Type B pancreatic cell (in vitro differentiated cells): ENCODE measurements around the gene GAB1. TPM values are rescaled to one million over a fixed set of nuclear protein-coding genes. Genes with fewer than 3 reads are reported as not detected.

Experiments
- DNase-seq: peaks from one replicate; pipeline ENCODE4 v3.0.0; 2021; ENCODE audit warnings: mixed read lengths; ENCODE audit not compliant: unreplicated experiment; ENCODE audit errors: extremely low spot score
- H3K27ac Mint-ChIP-seq: 2 replicates; pipeline ENCODE4 v1.8.0; 2021; ENCODE audit warnings: mild to moderate bottlenecking, mixed read lengths
- H3K27me3 Mint-ChIP-seq: 2 replicates; pipeline ENCODE4 v1.8.0; 2021; ENCODE audit warnings: mixed read lengths
- H3K36me3 Mint-ChIP-seq: 2 replicates; pipeline ENCODE4 v1.8.0; 2021; ENCODE audit warnings: mixed read lengths
- H3K4me1 Mint-ChIP-seq: one replicate; pipeline ENCODE4 v1.8.0; 2021; ENCODE audit warnings: mixed read lengths; ENCODE audit not compliant: unreplicated experiment
- H3K4me3 Mint-ChIP-seq: 2 replicates; pipeline ENCODE4 v1.8.0; 2021; ENCODE audit warnings: mild to moderate bottlenecking, mixed read lengths
- H3K9me3 Mint-ChIP-seq: 2 replicates; pipeline ENCODE4 v1.8.0; 2021; ENCODE audit warnings: mixed read lengths
- CTCF ChIP-seq: fragments of 200-600 bp; sonication (generic); conservative IDR thresholded peaks from 2 replicates; pipeline ENCODE4 v1.5.0; 2021; ENCODE audit warnings: antibody characterized with exemption, mild to moderate bottlenecking
- total RNA-seq: library from RNA; stranded (reverse); gene quantifications from 2 replicates; pipeline ENCODE4 v1.2.1, GENCODE V29; 2021; ENCODE audit warnings: low replicate concordance

GAB1 gene
- total RNA-seq, 1 donor from 2014 or later, result 27.0 TPM

- DNase-seq, result no peak
- Mint-ChIP-seq H3K36me3 (no peaks in the 10 kb centered on the region), H3K9me3 (no peaks in the 10 kb centered on the region), H3K27ac (no peak overlapping the region), H3K4me1 (peaks cover 38% of the 10 kb centered on the region), H3K27me3 (no peaks in the 10 kb centered on the region), H3K4me3 (no peak overlapping the region)
- no peak for TF ChIP-seq CTCF
These were observed 7.4 kb downstream of the GAB1 start for GRCh38 chr4:143344041-143344440.

GRCh38 chr4:143344774-143345173, 8.1 kb downstream of the GAB1 start:
- TF ChIP-seq CTCF, result no peak
- Mint-ChIP-seq H3K36me3 (no peaks in the 10 kb centered on the region), H3K27ac (no peak overlapping the region), H3K4me1 (peaks cover 32% of the 10 kb centered on the region), H3K27me3 (no peaks in the 10 kb centered on the region), H3K9me3 (no peaks in the 10 kb centered on the region), H3K4me3 (no peak overlapping the region)
- no peak for DNase-seq

- Mint-ChIP-seq H3K36me3 (no peaks in the 10 kb centered on the region), H3K4me3 (no peak overlapping the region), H3K4me1 (peaks cover 32% of the 10 kb centered on the region), H3K9me3 (no peaks in the 10 kb centered on the region), H3K27me3 (no peaks in the 10 kb centered on the region), H3K27ac (no peak overlapping the region)
- TF ChIP-seq CTCF, result no peak
- no peak for DNase-seq
These were observed 8.7 kb downstream of the GAB1 start for GRCh38 chr4:143345356-143345755.

GRCh38 chr4:143346206-143346605, 9.5 kb downstream of the GAB1 start:
- H3K27ac Mint-ChIP-seq, result no peak overlapping the region
- H3K9me3 Mint-ChIP-seq, result no peaks in the 10 kb centered on the region
- peaks cover 32% of the 10 kb centered on the region for H3K4me1 Mint-ChIP-seq
- no peaks in the 10 kb centered on the region for H3K27me3 Mint-ChIP-seq
- H3K4me3 Mint-ChIP-seq, result peak overlapping the region; percentile 72
- no peak for DNase-seq
- H3K36me3 Mint-ChIP-seq, result no peaks in the 10 kb centered on the region
- TF ChIP-seq CTCF, result no peak

GRCh38 chr4:143347484-143348111, 10.9 kb downstream of the GAB1 start:
- DNase-seq, result no peak
- Mint-ChIP-seq H3K4me1 (peaks cover 44% of the 10 kb centered on the region), H3K27me3 (no peaks in the 10 kb centered on the region), H3K36me3 (no peaks in the 10 kb centered on the region), H3K4me3 (peak overlapping the region; percentile 0), H3K27ac (no peak overlapping the region), H3K9me3 (no peaks in the 10 kb centered on the region)
- no peak for TF ChIP-seq CTCF
